Endothelial cell of umbilical vein (primary cell): ENCODE data around the gene BCL2L2.

Experiments used
- CTCF ChIP-seq, 2 donors: IDR thresholded peaks; 1 replicate in 1 of 2; 2 replicates in 1 of 2; pipeline ENCODE4 v1.5.1; 2011; ENCODE audit warnings: low read length in 2 of 2, mild to moderate bottlenecking in 2 of 2, moderate library complexity in 2 of 2, control low read depth in 1 of 2, inconsistent platforms in 1 of 2, low read depth in 1 of 2; ENCODE audit not compliant: insufficient read depth in 1 of 2; ENCODE audit errors: extremely low read depth in 1 of 2
- EZH2 ChIP-seq: IDR thresholded peaks from 2 replicates; pipeline ENCODE4 v1.6.1; 2012; ENCODE audit warnings: borderline replicate concordance, low read depth, mild to moderate bottlenecking, moderate library complexity, low read length, inconsistent platforms; ENCODE audit not compliant: severe bottlenecking
- MAX ChIP-seq: IDR thresholded peaks from 2 replicates; pipeline ENCODE4 v1.6.1; 2011; ENCODE audit not compliant: insufficient read depth, insufficient read length

DNA sequence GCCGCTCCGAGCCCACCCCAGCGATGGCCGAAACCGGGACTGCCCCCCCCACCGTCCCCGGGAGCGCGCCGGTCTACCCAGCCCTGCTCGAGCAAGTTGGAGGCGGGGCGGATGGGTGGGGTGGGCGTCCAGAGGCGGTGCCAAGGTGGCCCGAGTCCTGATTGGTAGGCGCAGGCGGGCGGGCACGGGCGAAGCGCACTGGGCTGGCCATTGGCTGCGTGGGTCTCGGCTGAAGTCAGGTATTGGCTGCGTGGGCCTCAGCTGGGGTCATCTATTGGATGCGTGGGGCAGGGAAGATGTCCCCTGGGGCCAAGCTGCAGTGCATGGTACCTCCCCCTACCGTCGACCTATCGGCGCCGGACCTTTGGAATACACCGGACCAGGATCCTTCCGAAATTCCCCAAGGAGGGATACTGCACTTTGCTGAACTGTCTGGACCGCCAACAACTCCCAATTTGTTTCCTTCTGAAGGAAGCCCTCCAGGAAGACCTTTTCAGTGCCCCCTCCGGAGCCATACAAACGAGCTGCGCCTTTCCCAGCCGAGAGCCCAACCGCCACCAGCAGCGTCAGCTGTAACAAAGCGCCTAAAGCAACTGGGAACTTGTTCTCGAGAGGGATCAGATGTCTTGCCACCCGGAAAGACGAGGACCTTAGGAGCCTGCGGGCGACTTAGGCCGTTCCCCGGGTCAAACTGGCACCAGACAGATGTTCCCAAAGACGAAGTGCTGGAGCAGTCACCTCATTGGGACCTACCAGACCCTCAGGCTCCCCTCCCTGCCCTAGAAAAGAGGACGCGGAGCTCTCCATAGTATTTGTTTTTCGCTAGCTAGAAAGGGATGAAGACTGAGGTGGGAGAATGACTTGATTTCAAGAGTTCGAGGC, 20.4 kb upstream of the BCL2L2 start, which contains the start of gene HOMEZ:
- TF ChIP-seq CTCF (IDR thresholded peaks at IDR 0.05; ENCODE audit: extremely low read depth in 1 of 2, insufficient read depth in 1 of 2, low read depth in 1 of 2, low read length in 2 of 2) (no peak), EZH2 (peak; percentile 69), MAX (no peak)
